GM21825 (cell line): Measurements from ENCODE around the gene INTS15.

ENCODE experiments used
- ATAC-seq: cut with Tn5 transposase; IDR thresholded peaks from one replicate; pipeline ENCODE4 v1.9.1; 2021; ENCODE audit warnings: mild to moderate bottlenecking, moderate library complexity; ENCODE audit not compliant: unreplicated experiment

Gene INTS15

DNA sequence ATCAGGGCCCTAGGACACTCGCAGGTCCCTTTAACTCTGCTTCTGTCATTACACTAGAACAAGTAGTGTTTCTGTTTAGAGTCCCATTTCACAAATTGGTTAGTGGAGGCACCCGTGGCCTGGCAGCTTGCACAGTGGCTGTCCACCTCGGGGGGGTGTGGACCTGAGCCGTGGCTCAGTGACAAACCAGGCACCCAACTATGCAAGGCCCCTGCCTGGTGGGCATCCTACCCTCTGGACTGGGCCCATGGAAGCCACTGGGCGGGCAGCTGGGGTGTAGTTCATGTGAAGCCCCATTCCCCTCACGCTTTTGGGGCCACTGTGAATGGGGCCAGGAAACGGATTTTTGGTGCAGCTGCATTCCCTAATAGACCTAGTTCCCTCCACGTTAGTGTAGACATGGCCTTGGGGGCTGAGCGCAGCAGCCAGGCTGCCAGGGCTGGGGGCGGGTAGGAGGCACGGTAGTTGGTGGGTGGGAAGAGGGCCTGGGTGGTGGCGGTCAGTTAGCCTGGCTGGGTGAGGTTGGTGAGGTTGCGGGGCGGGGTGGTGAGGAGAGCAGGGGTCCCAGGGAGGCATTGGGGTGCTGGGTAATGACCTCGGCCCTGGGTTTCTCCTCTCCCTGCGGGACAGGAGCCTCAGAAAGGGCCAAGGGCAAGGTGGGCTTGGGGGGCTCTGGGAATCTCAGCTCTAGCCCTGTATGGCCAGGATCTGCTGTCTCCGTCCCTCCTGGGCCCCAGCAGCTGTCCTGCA is 66.0 kb downstream of the INTS15 start:
- no peak for ATAC-seq

DNA sequence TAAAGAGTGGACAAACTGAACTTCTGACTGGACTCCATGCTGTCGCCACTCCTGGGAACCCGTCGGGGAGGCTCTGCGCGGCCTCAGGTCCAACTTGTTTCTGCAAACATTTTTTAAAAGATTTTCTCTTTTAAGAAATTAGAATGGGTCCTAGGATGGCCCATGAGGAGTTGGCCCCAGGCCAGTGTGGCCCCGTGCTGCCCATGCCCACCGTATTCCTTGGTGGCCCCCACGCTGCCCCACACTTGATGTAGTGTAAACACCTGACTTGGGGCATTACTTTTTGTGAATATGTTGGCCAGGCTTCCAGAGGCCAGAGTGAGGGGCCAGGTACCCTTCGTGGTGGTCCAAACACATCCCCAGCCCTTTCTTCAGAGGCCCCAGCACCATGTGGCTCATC is 66.6 kb downstream of the INTS15 start:
- ATAC-seq, result no peak
